Measurements from ENCODE around the gene C16orf92. TPM values are rescaled to one million over a fixed set of nuclear protein-coding genes. Genes with fewer than 3 reads are reported as not detected.

Gene C16orf92
- total RNA-seq, 1 donor from 2014 or later = not detected

- Mint-ChIP-seq H3K4me3 (ENCODE audit: low read depth) (peak overlapping the region; percentile 98), H3K27me3 (no peaks in the 10 kb centered on the region), H3K36me3 (ENCODE audit: insufficient read depth) (peaks cover 2% of the 10 kb centered on the region), H3K4me1 (ENCODE audit: low read depth) (peaks cover 16% of the 10 kb centered on the region), H3K27ac (peak overlapping the region; percentile 98), H3K9me3 (ENCODE audit: low read depth) (no peaks in the 10 kb centered on the region)
- DNase-seq (ENCODE audit: low spot score, unreplicated experiment) = no peak
- no peak for TF ChIP-seq CTCF (IDR thresholded peaks at IDR 0.05; ENCODE audit: unreplicated experiment)
Observed at GRCh38 chr16:29996766-29997250, 26.2 kb upstream of the C16orf92 start.

- no peaks in the 10 kb centered on the region for H3K27me3 Mint-ChIP-seq
- H3K4me1 Mint-ChIP-seq (ENCODE audit: low read depth) = peaks cover 11% of the 10 kb centered on the region
- H3K9me3 Mint-ChIP-seq (ENCODE audit: low read depth) = no peaks in the 10 kb centered on the region
- H3K36me3 Mint-ChIP-seq (ENCODE audit: insufficient read depth) = peaks cover 4% of the 10 kb centered on the region
- TF ChIP-seq CTCF (IDR thresholded peaks at IDR 0.05; ENCODE audit: unreplicated experiment) = no peak
- no peak for DNase-seq (ENCODE audit: low spot score, unreplicated experiment)
- no peak overlapping the region for H3K4me3 Mint-ChIP-seq (ENCODE audit: low read depth)
- no peak overlapping the region for H3K27ac Mint-ChIP-seq
Observed at GRCh38 chr16:29999605-30000004, 23.4 kb upstream of the C16orf92 start.

GRCh38 chr16:30000735-30001631 is 22.0 kb upstream of the C16orf92 start:
- no peaks in the 10 kb centered on the region for H3K9me3 Mint-ChIP-seq (ENCODE audit: low read depth)
- H3K4me3 Mint-ChIP-seq (ENCODE audit: low read depth) = no peak overlapping the region
- H3K27me3 Mint-ChIP-seq = no peaks in the 10 kb centered on the region
- no peak overlapping the region for H3K27ac Mint-ChIP-seq
- peaks cover 7% of the 10 kb centered on the region for H3K4me1 Mint-ChIP-seq (ENCODE audit: low read depth)
- no peak for TF ChIP-seq CTCF (IDR thresholded peaks at IDR 0.05; ENCODE audit: unreplicated experiment)
- H3K36me3 Mint-ChIP-seq (ENCODE audit: insufficient read depth) = peaks cover 4% of the 10 kb centered on the region
- DNase-seq (ENCODE audit: low spot score, unreplicated experiment) = no peak

- TF ChIP-seq CTCF (IDR thresholded peaks at IDR 0.05; ENCODE audit: unreplicated experiment) = no peak
- Mint-ChIP-seq H3K4me3 (ENCODE audit: low read depth) (no peak overlapping the region), H3K27me3 (peaks cover 2% of the 10 kb centered on the region), H3K4me1 (ENCODE audit: low read depth) (no peaks in the 10 kb centered on the region), H3K36me3 (ENCODE audit: insufficient read depth) (peaks cover 5% of the 10 kb centered on the region), H3K27ac (no peak overlapping the region), H3K9me3 (ENCODE audit: low read depth) (no peaks in the 10 kb centered on the region)
- no peak for DNase-seq (ENCODE audit: low spot score, unreplicated experiment)
Observed at GRCh38 chr16:30002614-30003346, 20.2 kb upstream of the C16orf92 start.

- TF ChIP-seq CTCF (IDR thresholded peaks at IDR 0.05; ENCODE audit: unreplicated experiment) = no peak
- H3K4me3 Mint-ChIP-seq (ENCODE audit: low read depth) = no peak overlapping the region
Observed at GRCh38 chr16:30003670-30004423, 19.2 kb upstream of the C16orf92 start.

More at GRCh38 chr16:30003670-30004423, 19.2 kb upstream of the C16orf92 start:
- peaks cover 5% of the 10 kb centered on the region for H3K36me3 Mint-ChIP-seq (ENCODE audit: insufficient read depth)
- H3K27ac Mint-ChIP-seq = peak overlapping the region; percentile 29
- DNase-seq (ENCODE audit: low spot score, unreplicated experiment) = no peak
- H3K9me3 Mint-ChIP-seq (ENCODE audit: low read depth) = no peaks in the 10 kb centered on the region
- H3K27me3 Mint-ChIP-seq = peaks cover 13% of the 10 kb centered on the region
- no peaks in the 10 kb centered on the region for H3K4me1 Mint-ChIP-seq (ENCODE audit: low read depth)

Data from progenitor cell of endocrine pancreas (in vitro differentiated cells).